Fibroblast of mammary gland (primary cell): ENCODE results near the gene BCAR1.

Experiments used
- DNase-seq: peaks from one replicate; pipeline ENCODE4 v3.0.0-alpha.2; 2010; ENCODE audit warnings: low read depth
- H3K4me3 ChIP-seq: 2 replicates; pipeline ENCODE4 v1.5.1; 2011; ENCODE audit warnings: low read depth, mild to moderate bottlenecking, low read length, moderate library complexity; ENCODE audit not compliant: control insufficient read depth
- TF ChIP-seq, protein P1 (sequence below): conservative IDR thresholded peaks from 2 replicates; pipeline ENCODE4 v1.5.1; 2011; ENCODE audit warnings: low read depth, low read length, inconsistent platforms; ENCODE audit not compliant: control insufficient read depth, insufficient read depth

The BCAR1 gene

DNA sequence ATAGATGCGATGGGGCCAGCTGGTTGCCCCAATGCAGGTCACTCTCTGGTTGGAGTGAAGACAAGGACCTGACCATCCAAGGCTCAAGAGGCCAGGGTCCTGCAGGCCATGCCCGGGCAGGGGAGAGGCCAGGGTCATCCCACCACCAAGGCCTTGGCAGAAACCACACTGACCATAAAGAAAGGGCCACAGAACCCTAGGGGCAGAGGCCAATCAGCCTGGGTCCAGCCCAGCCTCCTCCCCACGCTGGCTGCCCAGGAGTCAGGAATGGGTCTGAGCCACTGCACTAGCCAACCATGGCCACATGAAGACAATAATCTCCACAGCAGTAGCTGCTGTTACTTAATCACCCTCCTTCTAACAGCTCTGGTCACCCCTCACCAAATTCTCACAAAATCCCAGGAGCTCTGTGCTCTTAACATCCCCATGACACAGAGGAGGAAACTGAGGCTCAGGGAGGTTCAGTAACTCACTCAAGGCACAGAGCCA, 10.2 kb upstream of the BCAR1 start:
- TF ChIP-seq, protein P1, sequence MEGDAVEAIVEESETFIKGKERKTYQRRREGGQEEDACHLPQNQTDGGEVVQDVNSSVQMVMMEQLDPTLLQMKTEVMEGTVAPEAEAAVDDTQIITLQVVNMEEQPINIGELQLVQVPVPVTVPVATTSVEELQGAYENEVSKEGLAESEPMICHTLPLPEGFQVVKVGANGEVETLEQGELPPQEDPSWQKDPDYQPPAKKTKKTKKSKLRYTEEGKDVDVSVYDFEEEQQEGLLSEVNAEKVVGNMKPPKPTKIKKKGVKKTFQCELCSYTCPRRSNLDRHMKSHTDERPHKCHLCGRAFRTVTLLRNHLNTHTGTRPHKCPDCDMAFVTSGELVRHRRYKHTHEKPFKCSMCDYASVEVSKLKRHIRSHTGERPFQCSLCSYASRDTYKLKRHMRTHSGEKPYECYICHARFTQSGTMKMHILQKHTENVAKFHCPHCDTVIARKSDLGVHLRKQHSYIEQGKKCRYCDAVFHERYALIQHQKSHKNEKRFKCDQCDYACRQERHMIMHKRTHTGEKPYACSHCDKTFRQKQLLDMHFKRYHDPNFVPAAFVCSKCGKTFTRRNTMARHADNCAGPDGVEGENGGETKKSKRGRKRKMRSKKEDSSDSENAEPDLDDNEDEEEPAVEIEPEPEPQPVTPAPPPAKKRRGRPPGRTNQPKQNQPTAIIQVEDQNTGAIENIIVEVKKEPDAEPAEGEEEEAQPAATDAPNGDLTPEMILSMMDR = no peak
- DNase-seq = no peak

DNA sequence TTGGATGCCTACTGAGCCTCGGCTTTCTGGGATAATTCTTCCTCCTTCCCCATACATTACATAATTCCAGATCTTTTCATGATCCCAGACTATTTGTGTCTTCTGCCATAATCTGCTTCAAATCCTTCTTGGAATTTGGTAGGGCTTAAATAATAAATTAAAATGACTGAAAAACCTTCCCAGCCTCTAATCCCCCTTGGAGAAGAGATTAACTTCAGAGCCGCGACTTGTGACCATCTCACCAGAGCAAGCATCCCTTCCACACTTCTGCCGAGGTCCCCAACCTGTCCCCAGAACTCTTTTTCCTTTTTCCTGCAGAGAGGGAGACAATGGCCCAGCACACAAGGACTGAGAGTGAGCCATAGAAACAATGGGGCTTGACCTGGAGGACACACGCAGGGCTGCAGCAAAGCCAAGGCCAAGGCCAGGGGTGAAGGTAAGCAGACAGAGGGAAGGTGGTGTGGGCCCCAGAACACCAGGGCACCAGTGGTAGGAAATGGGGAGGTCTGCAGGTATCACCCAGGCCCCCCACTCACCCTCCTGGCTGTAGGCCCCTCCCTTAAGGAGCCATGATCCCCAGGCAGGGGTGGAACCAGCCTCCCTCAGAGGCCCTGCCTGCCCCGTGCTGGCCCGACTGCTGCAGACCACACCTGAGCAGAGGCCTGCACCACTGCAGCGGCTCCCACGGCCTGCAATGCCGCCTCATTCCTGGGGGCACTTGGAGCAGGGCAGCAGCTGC, 9.6 kb upstream of the BCAR1 start:
- TF ChIP-seq, protein P1 = no peak
- DNase-seq = no peak
- H3K4me3 ChIP-seq = no peak overlapping the region

More for the DNA sequence above, 10.2 kb upstream of the BCAR1 start:
- H3K4me3 ChIP-seq = no peak overlapping the region

DNA sequence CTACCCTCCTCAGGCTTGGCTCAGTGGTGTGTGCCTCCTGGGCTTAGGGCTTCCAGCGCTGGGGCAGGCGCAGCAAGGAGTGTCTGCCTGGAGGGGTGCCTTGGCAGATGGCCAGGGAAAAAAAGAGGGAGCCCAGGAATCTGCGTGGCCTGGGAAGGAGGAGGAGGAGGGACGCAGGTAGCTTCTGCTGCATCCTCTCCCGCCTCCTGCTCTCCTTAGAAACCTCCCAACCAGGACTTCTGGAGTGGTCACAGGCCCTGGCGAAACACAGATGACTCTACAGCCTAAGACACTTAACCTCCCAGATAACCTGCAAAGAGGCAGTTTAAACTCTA, 7.3 kb upstream of the BCAR1 start:
- DNase-seq = no peak
- TF ChIP-seq, protein P1 = no peak
- H3K4me3 ChIP-seq = no peak overlapping the region

DNA sequence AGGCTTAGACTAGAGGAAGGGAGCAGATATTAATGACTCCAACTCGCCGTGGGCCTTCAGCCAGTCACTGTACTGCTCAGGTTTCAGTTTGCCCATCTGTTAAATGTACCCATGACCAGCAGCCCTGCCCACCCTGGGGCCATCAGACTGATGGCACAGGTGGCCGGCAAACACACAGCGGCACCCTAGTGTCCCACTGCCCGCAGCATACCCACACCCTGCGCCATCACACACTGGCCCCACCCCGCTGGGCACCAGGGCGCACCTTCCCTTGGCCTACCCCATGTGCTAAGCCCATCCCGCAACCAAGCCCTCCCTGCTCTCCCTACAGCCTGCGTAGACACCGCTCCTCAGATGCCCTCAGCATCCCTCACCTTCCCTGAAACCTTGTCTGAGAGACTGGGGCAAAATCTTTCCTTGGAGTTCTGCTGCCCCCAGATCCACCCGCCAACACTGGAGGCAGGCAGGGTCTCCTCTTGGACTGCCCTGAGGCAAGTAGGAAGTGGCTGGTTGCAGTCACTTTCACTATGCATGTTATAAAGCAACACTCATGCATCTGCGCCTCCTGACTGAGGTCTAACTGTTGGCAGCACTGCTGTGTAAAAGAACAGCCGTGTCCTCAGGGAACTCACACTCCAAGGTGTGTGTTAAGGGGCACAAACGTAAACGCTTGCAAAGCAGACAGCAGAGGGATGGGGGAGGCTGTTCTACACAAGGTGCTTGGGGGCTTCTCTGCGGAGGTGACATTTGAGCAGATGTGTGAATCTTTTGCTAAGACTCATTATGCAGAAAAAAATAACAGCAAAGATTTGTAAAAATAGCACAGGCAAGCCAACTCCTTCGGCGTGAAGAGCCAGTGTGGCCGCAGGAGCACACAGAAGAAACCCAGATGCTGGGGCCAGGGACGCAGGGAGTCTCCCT, 6.7 kb upstream of the BCAR1 start:
- H3K4me3 ChIP-seq = no peak overlapping the region
- no peak for DNase-seq
- TF ChIP-seq, protein P1 = no peak

DNA sequence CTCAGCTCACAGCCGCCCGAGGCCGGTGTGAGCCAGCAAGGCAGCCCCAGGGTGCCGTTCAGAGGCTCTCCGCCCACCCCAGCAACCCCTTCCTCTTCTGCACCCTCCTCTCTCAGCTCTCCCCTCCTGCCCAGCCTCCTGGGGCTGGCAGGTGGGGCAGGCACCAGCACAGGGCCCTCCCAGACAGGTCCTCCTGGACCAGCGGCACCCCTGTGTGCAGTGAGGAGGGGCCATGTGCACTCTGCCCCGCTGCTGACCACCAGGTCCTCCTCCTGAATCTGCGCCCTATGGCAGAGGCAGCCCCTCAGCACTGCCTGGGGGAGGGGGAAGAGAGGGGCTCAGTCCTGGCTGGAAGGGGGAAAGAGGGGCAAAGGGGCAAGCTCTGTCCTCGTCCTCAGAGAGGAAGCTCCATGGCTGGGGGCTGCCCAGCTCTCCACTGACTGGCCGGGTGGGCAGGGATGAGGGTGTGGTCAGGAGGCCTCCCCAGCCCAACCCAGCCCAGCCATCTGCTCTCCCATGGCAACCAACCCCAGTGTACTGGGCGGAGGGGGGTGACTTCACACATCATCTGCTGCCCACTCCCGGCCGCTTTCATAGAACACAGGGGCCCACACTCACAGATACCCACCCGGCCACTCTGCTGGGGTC, 5.4 kb upstream of the BCAR1 start:
- DNase-seq = peak; percentile 68
- H3K4me3 ChIP-seq = no peak overlapping the region
- TF ChIP-seq, protein P1 = no peak

DNA sequence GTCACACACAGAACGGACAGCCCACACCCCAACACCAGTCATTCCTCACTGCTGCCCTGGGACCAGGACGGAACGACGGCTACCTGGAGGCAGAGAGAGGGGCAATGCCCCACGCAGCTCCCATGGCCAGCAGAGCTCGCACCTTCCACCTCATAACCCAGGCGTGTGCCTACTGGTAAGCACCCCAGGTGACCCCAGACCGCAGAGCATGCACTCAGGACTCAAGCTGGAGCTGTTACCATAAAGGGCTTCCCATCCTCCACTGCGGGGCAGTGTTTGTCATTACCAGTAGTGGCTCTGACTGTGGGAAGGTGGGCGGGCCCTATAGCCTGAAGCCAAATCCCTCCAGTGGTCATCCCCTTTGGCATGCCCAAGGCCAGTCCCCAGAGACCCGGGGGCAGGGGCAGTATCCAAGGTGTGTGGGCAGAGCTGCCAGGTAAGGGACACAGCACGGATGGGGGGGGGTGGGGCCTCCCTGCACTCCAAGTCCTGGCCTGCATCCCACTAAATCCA, 4.7 kb upstream of the BCAR1 start:
- DNase-seq = no peak
- H3K4me3 ChIP-seq = no peak overlapping the region
- TF ChIP-seq, protein P1 = no peak
